IMR-90 (cell line): Measurements from ENCODE around the gene ZDHHC16. TPM values are rescaled to one million over a fixed set of nuclear protein-coding genes. Genes with fewer than 3 reads are reported as not detected.

Experiments used
- ATAC-seq: fragments of 200-7000 bp; cut with Tn5 transposase; 2 replicates; pipeline ENCODE4 v1.9.1; 2020; ENCODE audit warnings: low read depth, mild to moderate bottlenecking, moderate library complexity
- BruUV-seq: library from RNA; stranded (reverse); fragments of 400-500 nt; replicated peaks from 2 replicates; lab custom pipeline; 2021; lab: Mats Ljungman, UMichigan
- CTCF ChIA-PET: fragments of 300-600 bp; formaldehyde crosslinking; extraction: SDS; loops from one replicate; lab custom pipeline; 2021; ENCODE audit warnings: antibody characterized with exemption; lab: Yijun Ruan, JAX
- POLR2A ChIA-PET: fragments of 300-600 bp; sonication (Branson Sonifier 250); formaldehyde crosslinking; loops from one replicate; lab custom pipeline; 2022; ENCODE audit warnings: antibody characterized with exemption; ENCODE audit not compliant: unreplicated experiment; lab: Charles Lee
- DNase-seq: peaks from one replicate; pipeline ENCODE4 v3.0.0; 2013
- H2AFZ ChIP-seq: replicated peaks from 2 replicates; pipeline ENCODE3; 2013; ENCODE audit warnings: low read length, mild to moderate bottlenecking; ENCODE audit not compliant: poor library complexity
- H2AK5ac ChIP-seq: 2 replicates; pipeline ENCODE4 v1.6.1; 2013; ENCODE audit warnings: low read depth, low read length, inconsistent platforms
- H2AK9ac ChIP-seq: replicated peaks from 2 replicates; pipeline ENCODE3; 2013; ENCODE audit warnings: mild to moderate bottlenecking, low read depth, low read length, moderate library complexity; ENCODE audit not compliant: poor library complexity
- H2BK120ac ChIP-seq: 2 replicates; pipeline ENCODE4 v1.6.1; 2013; ENCODE audit warnings: low read depth, low read length, inconsistent platforms
- H2BK15ac ChIP-seq: 3 replicates; pipeline ENCODE4 v1.6.1; 2013; ENCODE audit warnings: low read depth, low read length, inconsistent platforms
- H2BK20ac ChIP-seq: 2 replicates; pipeline ENCODE4 v1.6.1; 2013; ENCODE audit warnings: low read depth, mild to moderate bottlenecking, inconsistent platforms, low read length, moderate library complexity
- H2BK5ac ChIP-seq: 2 replicates; pipeline ENCODE4 v1.6.1; 2013; ENCODE audit warnings: mild to moderate bottlenecking, low read depth, low read length, inconsistent platforms; ENCODE audit not compliant: poor library complexity, severe bottlenecking
- H3K14ac ChIP-seq: replicated peaks from 2 replicates; pipeline ENCODE4 v1.6.1; 2013; ENCODE audit warnings: low read depth, low read length, inconsistent platforms
- H3K18ac ChIP-seq: 2 replicates; pipeline ENCODE4 v1.6.1; 2013; ENCODE audit warnings: low read depth, low read length, control low read depth
- H3K23ac ChIP-seq: 2 replicates; pipeline ENCODE4 v1.6.1; 2013; ENCODE audit warnings: low read depth, low read length, inconsistent platforms
- H3K27ac ChIP-seq: 2 replicates; pipeline ENCODE4 v1.5.1; 2013; ENCODE audit warnings: mild to moderate bottlenecking, control low read depth, low read length; ENCODE audit not compliant: insufficient read depth
- H3K27me3 ChIP-seq: 2 replicates; pipeline ENCODE4 v1.6.1; 2013; ENCODE audit warnings: low read length; ENCODE audit not compliant: control insufficient read depth, insufficient read depth
- H3K36me3 ChIP-seq: 2 replicates; pipeline ENCODE4 v1.6.1; 2013; ENCODE audit warnings: low read length, mixed read lengths; ENCODE audit not compliant: control insufficient read depth, insufficient read depth
- H3K4ac ChIP-seq: 2 replicates; pipeline ENCODE4 v1.6.1; 2013; ENCODE audit warnings: low read depth, low read length, inconsistent platforms
- H3K4me1 ChIP-seq: 2 replicates; pipeline ENCODE4 v1.6.1; 2013; ENCODE audit warnings: low read length, mixed read lengths; ENCODE audit not compliant: control insufficient read depth, insufficient read depth
- H3K4me2 ChIP-seq: 2 replicates; pipeline ENCODE4 v1.6.1; 2013; ENCODE audit warnings: low read depth, mild to moderate bottlenecking, control low read depth, low read length, moderate library complexity
- H3K4me3 ChIP-seq: 2 replicates; pipeline ENCODE4 v1.5.1; 2013; ENCODE audit warnings: low read depth, mild to moderate bottlenecking, control low read depth, low read length, moderate library complexity; ENCODE audit not compliant: insufficient read depth
- H3K56ac ChIP-seq: 2 replicates; pipeline ENCODE4 v1.6.1; 2013; ENCODE audit warnings: low read length, inconsistent platforms; ENCODE audit not compliant: insufficient read depth; ENCODE audit errors: extremely low read depth
- H3K79me1 ChIP-seq, 2 experiments: 2 replicates each; pipeline ENCODE4 v1.6.1; 2013; ENCODE audit warnings: low read length in 2 of 2, inconsistent platforms in 1 of 2, low read depth in 1 of 2
- H3K9ac ChIP-seq: 2 replicates; pipeline ENCODE4 v1.6.1; 2013; ENCODE audit warnings: low read depth, low read length, control low read depth
- H3K9me1 ChIP-seq: 2 replicates; pipeline ENCODE4 v1.6.1; 2013; ENCODE audit warnings: low read length, inconsistent platforms; ENCODE audit not compliant: insufficient read depth
- H3K9me3 ChIP-seq: 2 replicates; pipeline ENCODE4 v1.6.1; 2013; ENCODE audit warnings: low read length; ENCODE audit not compliant: control insufficient read depth, insufficient read depth
- H4K20me1 ChIP-seq: 2 replicates; pipeline ENCODE4 v1.6.1; 2013; ENCODE audit warnings: low read length, inconsistent platforms; ENCODE audit not compliant: insufficient read depth
- H4K5ac ChIP-seq: 2 replicates; pipeline ENCODE4 v1.6.1; 2013; ENCODE audit warnings: mild to moderate bottlenecking, low read depth, low read length, control low read depth
- H4K8ac ChIP-seq, 2 experiments: 2 replicates each; pipeline ENCODE4 v1.6.1; 2013; ENCODE audit warnings: low read depth in 2 of 2, low read length in 2 of 2, control low read depth in 1 of 2, inconsistent platforms in 1 of 2
- H4K91ac ChIP-seq: 2 replicates; pipeline ENCODE4 v1.6.1; 2013; ENCODE audit warnings: low read depth, low read length, inconsistent platforms; ENCODE audit not compliant: insufficient read depth
- BHLHE40 ChIP-seq: fragments of 150-350 bp; IDR thresholded peaks from 2 replicates; pipeline ENCODE4 v1.6.1; 2016; ENCODE audit warnings: mild to moderate bottlenecking, low read depth, low read length
- FOS ChIP-seq: fragments of 150-350 bp; IDR thresholded peaks from 2 replicates; pipeline ENCODE4 v1.6.1; 2016; ENCODE audit warnings: low read depth, low read length
- MAFK ChIP-seq: IDR thresholded peaks from 2 replicates; pipeline ENCODE4 v1.6.1; 2012; ENCODE audit warnings: low read depth, low read length, improper control_type of control experiment
- MAZ ChIP-seq: IDR thresholded peaks from 2 replicates; pipeline ENCODE4 v1.6.1; 2012; ENCODE audit warnings: low read depth, mild to moderate bottlenecking, low read length, improper control_type of control experiment, moderate library complexity, borderline replicate concordance
- MXI1 ChIP-seq: IDR thresholded peaks from 2 replicates; pipeline ENCODE4 v1.6.1; 2012; ENCODE audit warnings: low read depth, mild to moderate bottlenecking, low read length, moderate library complexity, borderline replicate concordance
- POLR2A ChIP-seq: IDR thresholded peaks from 2 replicates; pipeline ENCODE4 v1.6.1; 2012; ENCODE audit warnings: mild to moderate bottlenecking, low read depth, low read length
- RAD21 ChIP-seq: IDR thresholded peaks from 2 replicates; pipeline ENCODE4 v1.6.1; 2012; ENCODE audit warnings: low read length, improper control_type of control experiment
- RCOR1 ChIP-seq: IDR thresholded peaks from 2 replicates; pipeline ENCODE4 v1.6.1; 2012; ENCODE audit warnings: mild to moderate bottlenecking, low read length, improper control_type of control experiment; ENCODE audit not compliant: insufficient replicate concordance
- SMC3 ChIP-seq: fragments of 150-350 bp; IDR thresholded peaks from 2 replicates; pipeline ENCODE4 v1.6.1; 2016; ENCODE audit warnings: low read depth, mild to moderate bottlenecking, antibody characterized with exemption, low read length, moderate library complexity
- WGBS, 2 experiments: methylation state at CpG; one replicate each; pipeline versions ENCODE4 v1.1.5 to v1.1.7; 2013; ENCODE audit warnings: missing lambda C conversion rate in 2 of 2; ENCODE audit not compliant: insufficient read length in 1 of 2; ENCODE audit errors: extremely low coverage in 2 of 2; 5-methylcytosine and 5-hydroxymethylcytosine counted together
- dilution Hi-C: fragments of 300-500 bp; cut with HindIII; formaldehyde crosslinking; loops from one replicate; pipeline ENCODE4 v1.14.3; 2018; ENCODE audit warnings: low sequenced_read_pairs; ENCODE audit not compliant: unreplicated experiment
- in situ Hi-C: fragments of 300-500 bp; cut with MboI; formaldehyde crosslinking; loops from 3 replicates; pipeline ENCODE4 v1.14.3; 2019; ENCODE audit warnings: low sequenced_read_pairs, inconsistent platforms, mixed read lengths
- intact Hi-C: fragments of 100-400 bp; cut with micrococcal nuclease; formaldehyde crosslinking; loops from 2 replicates; pipeline ENCODE4 v1.10.0; 2022
- polyA plus RNA-seq, 3 experiments: library from polyadenylated mRNA; depleted of rRNA; stranded (reverse); fragments of >200 nt; gene quantifications; 2 replicates each; pipeline ENCODE4 v1.2.3, GENCODE V29; 2012; ENCODE audit warnings: low replicate concordance in 1 of 3
- total RNA-seq: library from RNA; depleted of rRNA; stranded (reverse); fragments of >200 nt; gene quantifications from 2 replicates; pipeline ENCODE4 v1.2.3, GENCODE V29; 2012
- TF ChIP-seq, protein P1 (sequence below): conservative IDR thresholded peaks from 2 replicates; pipeline ENCODE4 v1.5.1; 2012; ENCODE audit warnings: mild to moderate bottlenecking, low read depth, low read length, improper control_type of control experiment

The ZDHHC16 gene
- total and polyA plus RNA-seq, 2 of the 4 experiments (the other 2 are of a cell fraction), result 54.7 to 64.0 TPM

DNA sequence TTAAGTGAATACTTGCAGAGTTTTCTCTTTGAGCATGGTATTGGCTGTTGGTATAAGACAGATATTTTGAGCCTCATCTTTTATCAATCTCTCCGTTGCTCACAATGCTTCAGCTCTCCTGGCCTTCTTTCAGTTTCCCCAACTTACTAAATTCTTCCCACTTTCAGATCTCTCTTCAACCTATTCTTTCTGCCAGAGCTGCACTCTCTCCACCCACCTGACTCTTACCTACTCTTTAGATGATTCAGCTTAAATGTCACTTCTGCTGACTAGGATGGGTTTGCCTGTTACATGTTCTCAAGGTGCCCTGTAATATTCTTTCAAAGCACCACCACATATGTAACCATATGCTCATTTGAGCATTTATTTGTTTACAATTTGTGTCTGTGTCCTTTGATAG is 1.8 kb upstream of the ZDHHC16 start:
- Histone ChIP-seq H3K4me1 (peaks cover 5% of the 10 kb centered on the region; the same call in 1 of the 2 replicates), H3K14ac (no peak overlapping the region), H4K20me1 (peaks cover 9% of the 10 kb centered on the region; the same call in 1 of the 2 replicates), H2BK120ac (no peak overlapping the region), H2AFZ (no peak overlapping the region), H3K4ac (no peak overlapping the region), H3K23ac (no peak overlapping the region), H3K9me3 (no peaks in the 10 kb centered on the region), H2AK9ac (no peak overlapping the region), H3K4me2 (no peak overlapping the region), H3K27ac (no peak overlapping the region), H3K27me3 (no peaks in the 10 kb centered on the region), H3K56ac (no peak overlapping the region), H4K91ac (no peak overlapping the region), H2BK20ac (no peak overlapping the region), H2BK15ac (no peak overlapping the region), H3K79me1 (peaks cover 30 to 50% of the 10 kb centered on the region in 2 experiments), H3K9ac (no peak overlapping the region), H2BK5ac (no peak overlapping the region), H4K5ac (no peak overlapping the region), H2AK5ac (no peak overlapping the region), H3K9me1 (peaks cover 4% of the 10 kb centered on the region; the same call in 1 of the 2 replicates), H3K36me3 (peaks cover 14% of the 10 kb centered on the region), H4K8ac (no peak overlapping the region), H3K4me3 (no peak overlapping the region), H3K18ac (no peak overlapping the region)
- in situ Hi-C loops (no loop called here), dilution Hi-C loops (no loop called here), intact Hi-C loops (loop anchor here (2.0 kb wide), 1 partner anchor 17 kb away; the partner anchor contains the start of gene PGAM1)
- DNase-seq (no peak), ATAC-seq (no peak)
- ChIA-PET CTCF (no interaction called here), POLR2A (no interaction called here)
- no TSS peak for BruUV-seq
- WGBS, 2 experiments, result 71% methylated on average over 1 of the region's 1 CpG; no CpG with 5 or more reads in 1 of the 2 experiments
- TF ChIP-seq BHLHE40 (no peak), RAD21 (no peak), MAZ (no peak), SMC3 (no peak), RCOR1 (no peak), FOS (no peak), MAFK (no peak), MXI1 (no peak), POLR2A (no peak)
- TF ChIP-seq, protein P1, sequence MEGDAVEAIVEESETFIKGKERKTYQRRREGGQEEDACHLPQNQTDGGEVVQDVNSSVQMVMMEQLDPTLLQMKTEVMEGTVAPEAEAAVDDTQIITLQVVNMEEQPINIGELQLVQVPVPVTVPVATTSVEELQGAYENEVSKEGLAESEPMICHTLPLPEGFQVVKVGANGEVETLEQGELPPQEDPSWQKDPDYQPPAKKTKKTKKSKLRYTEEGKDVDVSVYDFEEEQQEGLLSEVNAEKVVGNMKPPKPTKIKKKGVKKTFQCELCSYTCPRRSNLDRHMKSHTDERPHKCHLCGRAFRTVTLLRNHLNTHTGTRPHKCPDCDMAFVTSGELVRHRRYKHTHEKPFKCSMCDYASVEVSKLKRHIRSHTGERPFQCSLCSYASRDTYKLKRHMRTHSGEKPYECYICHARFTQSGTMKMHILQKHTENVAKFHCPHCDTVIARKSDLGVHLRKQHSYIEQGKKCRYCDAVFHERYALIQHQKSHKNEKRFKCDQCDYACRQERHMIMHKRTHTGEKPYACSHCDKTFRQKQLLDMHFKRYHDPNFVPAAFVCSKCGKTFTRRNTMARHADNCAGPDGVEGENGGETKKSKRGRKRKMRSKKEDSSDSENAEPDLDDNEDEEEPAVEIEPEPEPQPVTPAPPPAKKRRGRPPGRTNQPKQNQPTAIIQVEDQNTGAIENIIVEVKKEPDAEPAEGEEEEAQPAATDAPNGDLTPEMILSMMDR, result no peak
